ENCODE measurements around the gene PKD2. TPM values are rescaled to one million over a fixed set of nuclear protein-coding genes. Genes with fewer than 3 reads are reported as not detected.

PKD2 gene
- total RNA-seq, 1 experiment from 2014 or later: 38.4 TPM

DNA sequence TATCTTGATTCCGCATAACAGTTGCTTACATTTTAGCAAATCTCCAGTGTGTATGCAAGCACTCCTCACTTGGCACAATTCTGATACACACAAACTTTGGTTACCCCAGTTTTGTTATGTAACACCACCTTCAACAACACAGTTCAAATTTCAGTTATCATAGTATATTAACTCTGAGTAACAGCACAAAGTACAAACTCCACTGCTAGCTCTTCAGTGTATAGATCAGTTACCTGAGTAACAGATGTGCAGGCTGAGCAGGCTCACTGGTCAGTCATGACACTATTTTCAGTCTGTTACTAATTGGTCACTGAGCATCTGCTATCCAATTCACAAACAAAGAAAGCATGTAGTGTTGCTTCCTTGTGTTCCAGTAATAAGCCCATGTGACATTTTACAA lies 55.4 kb downstream of the PKD2 start:
- H2BK5ac ChIP-seq (ENCODE audit: insufficient read length, low read length): no peak overlapping the region
- H2AK5ac ChIP-seq (ENCODE audit: insufficient read length, low read length): no peak overlapping the region
- 0 out of 7 replicates have a peak overlapping the region, but pooled peaks of 1 of the 3 experiments have one; percentile 23 for H3K27ac Mint-ChIP-seq
- H3K23ac ChIP-seq (ENCODE audit: insufficient read length, low read depth, low read length): no peak overlapping the region
- H3K56ac ChIP-seq (ENCODE audit: insufficient read length, low read depth, low read length): no peak overlapping the region
- no peaks in the 10 kb centered on the region for H3K79me2 ChIP-seq (ENCODE audit: insufficient read depth, low read length)
- no peak overlapping the region for H3K27ac ChIP-seq (ENCODE audit: insufficient read length, low read depth, low read length)
- H2BK12ac ChIP-seq (ENCODE audit: insufficient read length, low read depth, low read length): no peak overlapping the region
- no peak overlapping the region for H4K91ac ChIP-seq (ENCODE audit: insufficient read length, low read depth, low read length)
- peaks cover 33 to 78% (median 62%) of the 10 kb centered on the region in 3 experiments for H3K36me3 Mint-ChIP-seq (ENCODE audit: insufficient read depth in 1 of 3, low read depth in 3 of 3)
- H3K27me3 Mint-ChIP-seq (ENCODE audit: low read depth): no peaks in the 10 kb centered on the region
- H4K20me1 ChIP-seq (ENCODE audit: control insufficient read depth, insufficient read depth, insufficient read length): no peaks in the 10 kb centered on the region
- no peak overlapping the region for H3T11ph ChIP-seq (ENCODE audit: low read length)
- H4K5ac ChIP-seq (ENCODE audit: insufficient read length, low read depth, low read length): no peak overlapping the region
- TF ChIP-seq, protein P1, sequence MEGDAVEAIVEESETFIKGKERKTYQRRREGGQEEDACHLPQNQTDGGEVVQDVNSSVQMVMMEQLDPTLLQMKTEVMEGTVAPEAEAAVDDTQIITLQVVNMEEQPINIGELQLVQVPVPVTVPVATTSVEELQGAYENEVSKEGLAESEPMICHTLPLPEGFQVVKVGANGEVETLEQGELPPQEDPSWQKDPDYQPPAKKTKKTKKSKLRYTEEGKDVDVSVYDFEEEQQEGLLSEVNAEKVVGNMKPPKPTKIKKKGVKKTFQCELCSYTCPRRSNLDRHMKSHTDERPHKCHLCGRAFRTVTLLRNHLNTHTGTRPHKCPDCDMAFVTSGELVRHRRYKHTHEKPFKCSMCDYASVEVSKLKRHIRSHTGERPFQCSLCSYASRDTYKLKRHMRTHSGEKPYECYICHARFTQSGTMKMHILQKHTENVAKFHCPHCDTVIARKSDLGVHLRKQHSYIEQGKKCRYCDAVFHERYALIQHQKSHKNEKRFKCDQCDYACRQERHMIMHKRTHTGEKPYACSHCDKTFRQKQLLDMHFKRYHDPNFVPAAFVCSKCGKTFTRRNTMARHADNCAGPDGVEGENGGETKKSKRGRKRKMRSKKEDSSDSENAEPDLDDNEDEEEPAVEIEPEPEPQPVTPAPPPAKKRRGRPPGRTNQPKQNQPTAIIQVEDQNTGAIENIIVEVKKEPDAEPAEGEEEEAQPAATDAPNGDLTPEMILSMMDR (conservative IDR thresholded peaks at IDR 0.05): no peak
- WGBS (ENCODE audit: extremely low coverage, insufficient read length, low lambda C conversion rate): no CpG with 5 or more reads among the region's 1 CpG
- DNase-seq: no peak
- no peak overlapping the region for H3K14ac ChIP-seq (ENCODE audit: insufficient read depth, low read length)
- no peaks in the 10 kb centered on the region for H3K23me2 ChIP-seq (ENCODE audit: insufficient read length, low read depth, low read length, poor library complexity, severe bottlenecking)
- H2BK120ac ChIP-seq (ENCODE audit: low read depth, low read length, poor library complexity, severe bottlenecking): no peak overlapping the region
- no peaks in the 10 kb centered on the region for H3K4me1 ChIP-seq (ENCODE audit: insufficient read depth, low read length)
- H2AFZ ChIP-seq (ENCODE audit: low read length): no peak overlapping the region
- no peak overlapping the region for H3K9ac ChIP-seq (ENCODE audit: extremely low read depth, insufficient read length, low read length)
- H3K4me1 Mint-ChIP-seq: no peaks in the 10 kb centered on the region
- H3K4me2 ChIP-seq (ENCODE audit: insufficient read depth, insufficient read length, low read length): no peak overlapping the region
- H2BK20ac ChIP-seq (ENCODE audit: low read depth, low read length, poor library complexity, severe bottlenecking): no peak overlapping the region
- H3K27me3 ChIP-seq (ENCODE audit: insufficient read depth, low read length): no peaks in the 10 kb centered on the region
- no peaks in the 10 kb centered on the region for H3K79me1 ChIP-seq (ENCODE audit: insufficient read depth, low read depth, low read length, poor library complexity, severe bottlenecking)
- no peak overlapping the region for H3K18ac ChIP-seq (ENCODE audit: insufficient read length, low read depth, low read length)
- H2BK15ac ChIP-seq (ENCODE audit: low read depth, low read length): no peak overlapping the region
- H4K8ac ChIP-seq (replicated peaks; ENCODE audit: insufficient read length, low read depth, low read length): no peak overlapping the region
- H3K9me3 ChIP-seq (ENCODE audit: control insufficient read depth, low read depth, low read length): no peaks in the 10 kb centered on the region
- H3K9me3 Mint-ChIP-seq: 0 out of 5 replicates have a peak, but pooled peaks cover 0 to 2% of the 10 kb centered on the region in 2 experiments
- H3K4me3 Mint-ChIP-seq: no peak overlapping the region
- no peak overlapping the region for H3K4ac ChIP-seq (ENCODE audit: low read depth, low read length)
